GM12892 (cell line): ENCODE data around the gene BIN2.

Experiments used
- POLR2A ChIP-seq: IDR thresholded peaks from 2 replicates; pipeline ENCODE4 v1.6.1; 2011; ENCODE audit warnings: low read depth, low read length, control low read depth
- POLR2AphosphoS5 ChIP-seq: IDR thresholded peaks from 2 replicates; pipeline ENCODE4 v1.6.1; 2011; ENCODE audit warnings: low read depth, low read length, control low read depth
- TAF1 ChIP-seq: IDR thresholded peaks from 2 replicates; pipeline ENCODE4 v1.6.1; 2011; ENCODE audit warnings: low read depth, mild to moderate bottlenecking, control low read depth, low read length, borderline replicate concordance

GRCh38 chr12:51264297-51264696 is 59.7 kb downstream of the BIN2 start:
- TF ChIP-seq TAF1: no peak
- TF ChIP-seq POLR2A: no peak
- no peak for TF ChIP-seq POLR2AphosphoS5
